GM23338 (cell line): ENCODE measurements around the gene CEBPG. TPM values are rescaled to one million over a fixed set of nuclear protein-coding genes. Genes with fewer than 3 reads are reported as not detected.

Experiments
- ATAC-seq: fragments of 200-7000 bp; cut with Tn5 transposase; 3 replicates; pipeline ENCODE4 v1.9.1; 2020
- DNase-seq: peaks from one replicate; pipeline ENCODE4 v3.0.0-alpha.2; 2015; ENCODE audit warnings: low spot score
- H2AFZ ChIP-seq: fragments of 200-600 bp; sonication (generic); 2 replicates; pipeline ENCODE4 v1.8.0; 2016; ENCODE audit warnings: antibody characterized with exemption, mild to moderate bottlenecking, moderate library complexity
- H3F3A ChIP-seq: fragments of 200-600 bp; sonication (generic); replicated peaks from 2 replicates; pipeline ENCODE4 v1.8.0; 2017; ENCODE audit warnings: antibody characterized with exemption, mixed run types, low read depth
- H3K27ac ChIP-seq: fragments of 200-600 bp; sonication (generic); 2 replicates; pipeline ENCODE4 v1.6.1; 2016; ENCODE audit warnings: low read depth
- H3K27me3 ChIP-seq: fragments of 200-600 bp; sonication (generic); 2 replicates; pipeline ENCODE4 v1.8.0; 2016; ENCODE audit warnings: mild to moderate bottlenecking, mixed run types, moderate library complexity; ENCODE audit not compliant: insufficient read depth
- H3K36me3 ChIP-seq: fragments of 200-600 bp; sonication (generic); 2 replicates; pipeline ENCODE4 v1.8.0; 2016; ENCODE audit warnings: mild to moderate bottlenecking; ENCODE audit not compliant: insufficient read depth
- H3K4me1 ChIP-seq: fragments of 200-600 bp; sonication (generic); 2 replicates; pipeline ENCODE4 v1.8.0; 2016; ENCODE audit warnings: mild to moderate bottlenecking, moderate library complexity; ENCODE audit not compliant: insufficient read depth
- H3K4me2 ChIP-seq: fragments of 200-600 bp; sonication (generic); 2 replicates; pipeline ENCODE4 v1.7.1; 2017; ENCODE audit warnings: mixed run types
- H3K4me3 ChIP-seq: fragments of 200-600 bp; sonication (generic); 2 replicates; pipeline ENCODE4 v1.6.1; 2016; ENCODE audit warnings: mixed run types
- H3K79me2 ChIP-seq: fragments of 200-600 bp; sonication (generic); replicated peaks from 2 replicates; pipeline ENCODE4 v1.8.0; 2017; ENCODE audit warnings: mild to moderate bottlenecking; ENCODE audit not compliant: insufficient read depth
- H3K9me2 ChIP-seq: fragments of 200-600 bp; sonication (generic); 2 replicates; pipeline ENCODE4 v1.8.0; 2017; ENCODE audit not compliant: insufficient read depth
- H4K20me1 ChIP-seq: fragments of 200-600 bp; sonication (generic); replicated peaks from 2 replicates; pipeline ENCODE4 v1.8.0; 2017; ENCODE audit warnings: mild to moderate bottlenecking; ENCODE audit not compliant: insufficient read depth
- H3K27ac Mint-ChIP-seq: 2 replicates; pipeline ENCODE4 v1.8.0; 2020; ENCODE audit warnings: inconsistent platforms, mild to moderate bottlenecking, moderate library complexity, mixed read lengths
- H3K27me3 Mint-ChIP-seq: 3 replicates; pipeline ENCODE4 v1.8.0; 2022; ENCODE audit warnings: low read depth, mild to moderate bottlenecking, moderate library complexity, mixed read lengths, inconsistent platforms; ENCODE audit not compliant: insufficient read depth, poor library complexity
- H3K36me3 Mint-ChIP-seq: 3 replicates; pipeline ENCODE4 v1.8.0; 2021; ENCODE audit warnings: low read depth, mild to moderate bottlenecking, inconsistent platforms, moderate library complexity, mixed read lengths
- H3K4me1 Mint-ChIP-seq: 3 replicates; pipeline ENCODE4 v1.8.0; 2020; ENCODE audit warnings: mild to moderate bottlenecking, inconsistent platforms, mixed read lengths
- H3K4me3 Mint-ChIP-seq: 3 replicates; pipeline ENCODE4 v1.8.0; 2021; ENCODE audit warnings: moderate library complexity, mild to moderate bottlenecking, inconsistent platforms, mixed read lengths
- H3K9me3 Mint-ChIP-seq: 3 replicates; pipeline ENCODE4 v1.8.0; 2020; ENCODE audit warnings: moderate library complexity, mild to moderate bottlenecking, inconsistent platforms, mixed read lengths
- CREB1 ChIP-seq: fragments of 250-450 bp; sonication (Bioruptor Pico); IDR thresholded peaks from 2 replicates; pipeline ENCODE4 v1.5.0; 2020; ENCODE audit warnings: low read depth, mild to moderate bottlenecking, moderate library complexity
- ETS1 ChIP-seq: IDR thresholded peaks from 2 replicates; pipeline ENCODE4 v1.6.1; 2016; ENCODE audit warnings: antibody characterized with exemption
- EZH2 ChIP-seq: fragments of 200-600 bp; sonication (generic); IDR thresholded peaks from one replicate; pipeline ENCODE4 v1.8.0; 2017; ENCODE audit warnings: antibody characterized with exemption, mild to moderate bottlenecking, low read depth; ENCODE audit not compliant: unreplicated experiment
- JUNB ChIP-seq: IDR thresholded peaks from one replicate; pipeline ENCODE4 v1.6.1; 2016; ENCODE audit warnings: antibody characterized with exemption; ENCODE audit not compliant: unreplicated experiment
- POLR2AphosphoS5 ChIP-seq: IDR thresholded peaks from 2 replicates; pipeline ENCODE4 v1.6.1; 2016; ENCODE audit warnings: antibody characterized with exemption, low read depth
- REST ChIP-seq: IDR thresholded peaks from one replicate; pipeline ENCODE4 v1.6.1; 2018; ENCODE audit warnings: antibody characterized with exemption; ENCODE audit not compliant: unreplicated experiment
- ZNF114 ChIP-seq: fragments of 250-450 bp; sonication (Bioruptor Pico); IDR thresholded peaks from 2 replicates; pipeline ENCODE4 v1.5.0; 2020; ENCODE audit warnings: mild to moderate bottlenecking, moderate library complexity
- ZNF331 ChIP-seq: fragments of 250-450 bp; sonication (Bioruptor Pico); IDR thresholded peaks from 2 replicates; pipeline ENCODE4 v1.5.0; 2020; ENCODE audit warnings: low read depth, mild to moderate bottlenecking, moderate library complexity
- ZNF462 ChIP-seq: fragments of 250-450 bp; sonication (Bioruptor Pico); IDR thresholded peaks from 2 replicates; pipeline ENCODE4 v1.5.0; 2020; ENCODE audit warnings: mild to moderate bottlenecking, moderate library complexity
- polyA plus RNA-seq: library from polyadenylated mRNA; unstranded; fragments of >200 nt; fragmentation: Nextera tagmentation; extraction: Ambion mirVana; gene quantifications from 2 replicates; pipeline ENCODE4 v1.2.1, GENCODE V29; 2016
- total RNA-seq: library from RNA; depleted of rRNA; stranded (reverse); fragments of >200 nt; shearing (Covaris generic); gene quantifications from 2 replicates; pipeline ENCODE4 v1.2.3, GENCODE V29; 2014

Gene CEBPG
- total and polyA plus RNA-seq, 2 experiments from 2014 or later: 25.9 to 50.2 TPM

- H3F3A ChIP-seq: no peaks in the 10 kb centered on the region
- Mint-ChIP-seq H3K9me3 (no peaks in the 10 kb centered on the region), H3K4me1 (peaks cover 14% of the 10 kb centered on the region), H3K36me3 (no peaks in the 10 kb centered on the region), H3K27ac (no peak overlapping the region), H3K4me3 (no peak overlapping the region), H3K27me3 (peaks cover 13% of the 10 kb centered on the region)
- no peak for DNase-seq
- no peaks in the 10 kb centered on the region; the same call in 1 of the 2 replicates for H4K20me1 ChIP-seq
- no peak overlapping the region for H3K27ac ChIP-seq
- H3K79me2 ChIP-seq: no peaks in the 10 kb centered on the region
- no peaks in the 10 kb centered on the region; the same call in 1 of the 2 replicates for H3K4me1 ChIP-seq
- H3K27me3 ChIP-seq: no peaks in the 10 kb centered on the region
- H3K9me2 ChIP-seq: no peaks in the 10 kb centered on the region
- H3K4me3 ChIP-seq: no peak overlapping the region
- TF ChIP-seq ZNF331 (CRISPR knock-in tag) (no peak), POLR2AphosphoS5 (no peak), ETS1 (no peak), ZNF114 (CRISPR knock-in tag) (no peak), REST (no peak), ZNF462 (CRISPR knock-in tag) (no peak), EZH2 (no peak), CREB1 (CRISPR knock-in tag) (no peak), JUNB (no peak)
- no peak overlapping the region for H3K4me2 ChIP-seq
- H3K36me3 ChIP-seq: no peaks in the 10 kb centered on the region
- no peak overlapping the region for H2AFZ ChIP-seq
- ATAC-seq: no peak
These were observed 41.4 kb downstream of the CEBPG start for GRCh38 chr19:33414667-33415605.
